ENCODE data around the gene NDUFAF8. TPM values are rescaled to one million over a fixed set of nuclear protein-coding genes. Genes with fewer than 3 reads are reported as not detected.

NDUFAF8 gene
- total RNA-seq, 1 donor from 2014 or later, result 47.6 TPM

DNA sequence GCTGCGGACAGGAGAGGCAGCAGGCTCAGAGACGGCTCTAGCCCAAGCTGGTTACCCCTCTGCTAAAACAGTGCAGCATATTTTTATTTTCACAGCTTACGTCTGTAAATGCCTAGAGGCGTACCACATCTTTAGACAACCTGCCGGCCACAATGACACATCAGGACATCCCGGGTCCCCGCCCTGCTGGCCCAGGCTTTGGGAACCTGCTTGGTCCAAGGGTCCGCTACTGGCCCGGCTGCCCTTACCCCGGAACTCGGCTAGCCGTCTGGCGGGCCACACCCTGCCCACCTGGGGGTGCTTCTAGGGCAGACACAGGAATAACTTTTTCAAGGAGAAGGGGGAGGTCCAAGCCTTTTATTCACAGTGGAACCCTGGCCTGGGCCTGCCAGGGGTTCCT is 20.7 kb upstream of the NDUFAF8 start:
- no peaks in the 10 kb centered on the region for H3K9me3 Mint-ChIP-seq
- TF ChIP-seq, protein P1, sequence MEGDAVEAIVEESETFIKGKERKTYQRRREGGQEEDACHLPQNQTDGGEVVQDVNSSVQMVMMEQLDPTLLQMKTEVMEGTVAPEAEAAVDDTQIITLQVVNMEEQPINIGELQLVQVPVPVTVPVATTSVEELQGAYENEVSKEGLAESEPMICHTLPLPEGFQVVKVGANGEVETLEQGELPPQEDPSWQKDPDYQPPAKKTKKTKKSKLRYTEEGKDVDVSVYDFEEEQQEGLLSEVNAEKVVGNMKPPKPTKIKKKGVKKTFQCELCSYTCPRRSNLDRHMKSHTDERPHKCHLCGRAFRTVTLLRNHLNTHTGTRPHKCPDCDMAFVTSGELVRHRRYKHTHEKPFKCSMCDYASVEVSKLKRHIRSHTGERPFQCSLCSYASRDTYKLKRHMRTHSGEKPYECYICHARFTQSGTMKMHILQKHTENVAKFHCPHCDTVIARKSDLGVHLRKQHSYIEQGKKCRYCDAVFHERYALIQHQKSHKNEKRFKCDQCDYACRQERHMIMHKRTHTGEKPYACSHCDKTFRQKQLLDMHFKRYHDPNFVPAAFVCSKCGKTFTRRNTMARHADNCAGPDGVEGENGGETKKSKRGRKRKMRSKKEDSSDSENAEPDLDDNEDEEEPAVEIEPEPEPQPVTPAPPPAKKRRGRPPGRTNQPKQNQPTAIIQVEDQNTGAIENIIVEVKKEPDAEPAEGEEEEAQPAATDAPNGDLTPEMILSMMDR (IDR thresholded peaks at IDR 0.05; ENCODE audit: unreplicated experiment), result no peak
- DNase-seq (ENCODE audit: low spot score in 2 of 2, unreplicated experiment in 2 of 2), result no peak
- H3K4me3 Mint-ChIP-seq, result no peak overlapping the region
- peaks cover 18% of the 10 kb centered on the region for H3K36me3 Mint-ChIP-seq
- H3K27ac Mint-ChIP-seq, result no peak overlapping the region
- no peaks in the 10 kb centered on the region for H3K27me3 Mint-ChIP-seq (ENCODE audit: low read depth)
- peaks cover 10% of the 10 kb centered on the region for H3K4me1 Mint-ChIP-seq

DNA sequence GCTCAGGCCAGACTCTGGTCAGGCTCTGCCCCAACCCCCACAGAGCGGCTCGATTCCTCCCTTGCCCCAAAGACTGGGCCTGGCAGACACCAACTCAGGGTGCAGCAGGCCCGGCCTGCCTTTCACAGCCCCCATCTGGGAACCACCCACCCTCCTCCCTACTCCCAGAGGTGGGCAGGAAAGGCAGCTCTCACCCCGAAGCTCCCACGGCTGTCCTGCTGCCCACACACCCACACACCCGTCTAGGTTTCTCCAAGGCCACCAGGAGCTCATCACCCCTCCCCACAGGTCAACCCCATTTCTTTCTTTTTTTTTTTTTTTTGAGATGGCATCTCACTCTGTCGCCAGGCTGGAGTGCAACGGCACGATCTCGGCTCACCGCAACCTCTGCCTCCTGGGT is 20.1 kb upstream of the NDUFAF8 start:
- no peak overlapping the region for H3K4me3 Mint-ChIP-seq
- no peak for DNase-seq (ENCODE audit: low spot score in 2 of 2, unreplicated experiment in 2 of 2)
- H3K27me3 Mint-ChIP-seq (ENCODE audit: low read depth), result no peaks in the 10 kb centered on the region
- H3K4me1 Mint-ChIP-seq, result peaks cover 15% of the 10 kb centered on the region
- no peaks in the 10 kb centered on the region for H3K9me3 Mint-ChIP-seq
- H3K36me3 Mint-ChIP-seq, result peaks cover 15% of the 10 kb centered on the region
- no peak overlapping the region for H3K27ac Mint-ChIP-seq
- TF ChIP-seq, protein P1 (IDR thresholded peaks at IDR 0.05; ENCODE audit: unreplicated experiment), result no peak

DNA sequence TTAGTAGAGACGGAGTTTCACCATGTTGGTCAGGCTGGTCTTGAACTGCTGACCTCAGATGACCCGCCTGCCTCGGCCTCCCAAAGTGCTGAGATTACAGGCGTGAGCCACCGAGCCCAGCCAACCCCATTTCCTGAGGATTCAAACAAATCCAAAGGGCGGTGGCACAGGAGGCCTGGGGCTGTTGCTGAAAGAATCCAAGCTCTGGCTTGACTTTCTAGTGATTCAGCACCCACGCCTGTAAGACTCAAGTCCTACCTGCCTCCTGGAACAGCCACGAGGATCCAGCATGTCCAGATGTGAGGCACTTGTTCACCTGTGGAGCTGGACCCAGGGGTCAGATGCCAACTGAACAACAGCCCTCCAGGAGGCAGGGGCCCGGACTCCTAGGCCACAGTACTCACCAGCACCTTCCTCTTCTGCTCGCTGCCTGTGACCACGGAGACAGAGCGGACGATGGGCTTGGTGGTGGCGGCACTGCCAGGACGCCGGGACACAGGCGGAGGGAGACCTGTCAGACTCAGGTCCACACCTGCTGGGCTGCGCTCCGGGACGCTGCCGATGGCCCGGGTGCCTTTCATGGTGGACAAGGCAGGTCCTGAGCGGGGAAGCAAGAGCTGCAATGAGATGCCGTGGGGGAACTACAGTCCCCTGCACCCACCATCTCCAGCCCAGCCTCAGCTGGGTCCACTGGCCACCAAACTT is 19.5 kb upstream of the NDUFAF8 start:
- H3K4me1 Mint-ChIP-seq, result peaks cover 15% of the 10 kb centered on the region
- H3K36me3 Mint-ChIP-seq, result peaks cover 15% of the 10 kb centered on the region
- H3K27ac Mint-ChIP-seq, result no peak overlapping the region
- DNase-seq (ENCODE audit: low spot score in 2 of 2, unreplicated experiment in 2 of 2), result no peak
- H3K27me3 Mint-ChIP-seq (ENCODE audit: low read depth), result no peaks in the 10 kb centered on the region
- H3K9me3 Mint-ChIP-seq, result no peaks in the 10 kb centered on the region
- TF ChIP-seq, protein P1 (IDR thresholded peaks at IDR 0.05; ENCODE audit: unreplicated experiment), result no peak
- H3K4me3 Mint-ChIP-seq, result no peak overlapping the region

DNA sequence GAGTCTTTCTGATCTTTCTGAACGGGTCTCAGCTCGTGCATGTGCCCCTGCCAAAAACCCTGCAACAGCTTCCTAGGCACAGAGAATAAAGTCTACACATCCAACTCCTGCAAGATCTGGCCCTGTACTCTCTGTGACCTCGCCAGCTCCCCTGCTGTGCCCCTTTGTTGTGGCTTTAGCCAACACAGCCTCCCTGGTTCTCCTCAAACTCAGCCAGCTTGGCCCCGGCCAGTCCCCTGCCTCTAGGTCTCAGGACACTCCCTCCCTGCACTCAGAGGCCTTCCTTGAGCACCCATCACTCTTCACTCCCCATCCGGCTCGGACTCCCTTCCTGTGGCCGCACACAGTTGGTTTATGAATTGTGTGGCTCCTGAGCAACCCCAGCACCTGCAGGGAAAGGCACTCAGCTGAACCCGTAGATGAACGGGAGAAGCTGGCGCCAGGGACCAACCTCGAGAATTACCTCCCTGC is 17.7 kb upstream of the NDUFAF8 start:
- Mint-ChIP-seq H3K36me3 (peaks cover 12% of the 10 kb centered on the region), H3K27me3 (ENCODE audit: low read depth) (no peaks in the 10 kb centered on the region), H3K4me1 (peaks cover 15% of the 10 kb centered on the region), H3K27ac (no peak overlapping the region), H3K4me3 (peak overlapping the region; percentile 64), H3K9me3 (peaks cover 5% of the 10 kb centered on the region)
- DNase-seq (ENCODE audit: low spot score in 2 of 2, unreplicated experiment in 2 of 2), result no peak
- TF ChIP-seq, protein P1 (IDR thresholded peaks at IDR 0.05; ENCODE audit: unreplicated experiment), result no peak

GRCh38 chr17:81221842-81222619 is 17.1 kb upstream of the NDUFAF8 start:
- Mint-ChIP-seq H3K4me3 (peak overlapping the region; percentile 64), H3K4me1 (peaks cover 15% of the 10 kb centered on the region), H3K27me3 (ENCODE audit: low read depth) (no peaks in the 10 kb centered on the region), H3K27ac (no peak overlapping the region), H3K9me3 (peaks cover 5% of the 10 kb centered on the region), H3K36me3 (peaks cover 7% of the 10 kb centered on the region)
- TF ChIP-seq, protein P1 (IDR thresholded peaks at IDR 0.05; ENCODE audit: unreplicated experiment), result no peak
- no peak for DNase-seq (ENCODE audit: low spot score in 2 of 2, unreplicated experiment in 2 of 2)

All from mesothelial cell of epicardium (in vitro differentiated cells).